HEK293T (cell line): ENCODE results near the gene MATN1.

Experiments
- CTCF ChIA-PET: fragments of 350-600 bp; formaldehyde crosslinking; extraction: SDS; loops from one replicate; lab custom pipeline; 2021; ENCODE audit warnings: antibody characterized with exemption, inconsistent platforms; lab: Yijun Ruan, JAX
- POLR2A ChIA-PET: fragments of 350-600 bp; formaldehyde crosslinking; extraction: SDS; loops from one replicate; lab custom pipeline; 2020; ENCODE audit warnings: antibody characterized with exemption, inconsistent platforms; lab: Yijun Ruan, JAX
- DNase-seq: peaks from one replicate; pipeline ENCODE4 v3.0.0; 2012; ENCODE audit warnings: mixed read lengths; ENCODE audit errors: extremely low spot score
- ARNT ChIP-seq: fragments of 450-650 bp; IDR thresholded peaks from 2 replicates; pipeline ENCODE4 v1.6.1; 2017; ENCODE audit warnings: mild to moderate bottlenecking
- BHLHE40 ChIP-seq: fragments of 450-650 bp; IDR thresholded peaks from 2 replicates; pipeline ENCODE4 v1.6.1; 2016; ENCODE audit warnings: mild to moderate bottlenecking, moderate library complexity, borderline replicate concordance
- CTBP1 ChIP-seq: fragments of 450-650 bp; IDR thresholded peaks from 2 replicates; pipeline ENCODE4 v1.6.1; 2016; ENCODE audit warnings: borderline replicate concordance
- ELF4 ChIP-seq: fragments of 450-650 bp; IDR thresholded peaks from 2 replicates; pipeline ENCODE4 v1.6.1; 2017; ENCODE audit warnings: antibody characterized with exemption
- FOXA1 ChIP-seq: fragments of 450-650 bp; IDR thresholded peaks from 2 replicates; pipeline ENCODE4 v1.6.1; 2016; ENCODE audit warnings: mild to moderate bottlenecking
- FOXK2 ChIP-seq: fragments of 450-650 bp; IDR thresholded peaks from 2 replicates; pipeline ENCODE4 v1.6.1; 2016; ENCODE audit warnings: mild to moderate bottlenecking
- FOXM1 ChIP-seq: fragments of 450-650 bp; IDR thresholded peaks from 2 replicates; pipeline ENCODE4 v1.6.1; 2017; ENCODE audit warnings: mild to moderate bottlenecking, borderline replicate concordance
- HDGF ChIP-seq: fragments of 450-650 bp; IDR thresholded peaks from 2 replicates; pipeline ENCODE4 v1.6.1; 2017; ENCODE audit warnings: antibody characterized with exemption, borderline replicate concordance
- L3MBTL2 ChIP-seq: fragments of 450-650 bp; conservative IDR thresholded peaks from 2 replicates; pipeline ENCODE4 v1.6.1; 2016; ENCODE audit warnings: mild to moderate bottlenecking
- LEF1 ChIP-seq: fragments of 450-650 bp; IDR thresholded peaks from 2 replicates; pipeline ENCODE4 v1.6.1; 2017; ENCODE audit warnings: mild to moderate bottlenecking, borderline replicate concordance
- NFRKB ChIP-seq: fragments of 450-650 bp; IDR thresholded peaks from 2 replicates; pipeline ENCODE4 v1.6.1; 2016; ENCODE audit warnings: mild to moderate bottlenecking, moderate library complexity
- PKNOX1 ChIP-seq: fragments of 450-650 bp; IDR thresholded peaks from 2 replicates; pipeline ENCODE4 v1.6.1; 2016
- SP1 ChIP-seq: fragments of 450-650 bp; IDR thresholded peaks from 2 replicates; pipeline ENCODE4 v1.6.1; 2017
- SUZ12 ChIP-seq: fragments of 450-650 bp; IDR thresholded peaks from 2 replicates; pipeline ENCODE4 v1.6.1; 2016; ENCODE audit warnings: mild to moderate bottlenecking
- TARDBP ChIP-seq: fragments of 450-650 bp; IDR thresholded peaks from 2 replicates; pipeline ENCODE4 v1.6.1; 2016
- ZNF384 ChIP-seq: fragments of 450-650 bp; IDR thresholded peaks from 2 replicates; pipeline ENCODE4 v1.6.1; 2016

MATN1 gene

GRCh38 chr1:30695439-30695841 lies 27.9 kb downstream of the MATN1 start:
- CTCF ChIA-PET = interaction anchor here (0.9 kb wide), 1 partner anchor 12 kb away, joined by 3 read pairs; no protein-coding TSS in a partner anchor
- POLR2A ChIA-PET = no interaction called here
- no peak for TF ChIP-seq ELF4
- TF ChIP-seq PKNOX1 = no peak
- no peak for TF ChIP-seq NFRKB
- TF ChIP-seq HDGF = no peak
- no peak for TF ChIP-seq SP1
- no peak for TF ChIP-seq FOXA1
- TF ChIP-seq ARNT = no peak
- no peak for TF ChIP-seq FOXM1
- no peak for TF ChIP-seq BHLHE40
- TF ChIP-seq CTBP1 = no peak
- TF ChIP-seq ZNF384 = no peak
- no peak for TF ChIP-seq FOXK2
- no peak for TF ChIP-seq L3MBTL2
- DNase-seq = no peak

GRCh38 chr1:30694280-30695175 lies 28.9 kb downstream of the MATN1 start:
- CTCF ChIA-PET = interaction anchor here (0.7 kb wide), 1 partner anchor 248 kb away, joined by 3 read pairs; no protein-coding TSS in a partner anchor
- DNase-seq = no peak
- TF ChIP-seq HDGF (no peak), FOXA1 (no peak), CTBP1 (no peak), BHLHE40 (no peak), ARNT (no peak), PKNOX1 (no peak), ELF4 (no peak), NFRKB (no peak), LEF1 (no peak), SP1 (no peak), FOXK2 (no peak), SUZ12 (no peak), ZNF384 (no peak), L3MBTL2 (no peak), TARDBP (no peak), FOXM1 (no peak)
- POLR2A ChIA-PET = no interaction called here

- POLR2A ChIA-PET = no interaction called here
- TF ChIP-seq ZNF384 = no peak
- TF ChIP-seq SUZ12 = no peak
- TF ChIP-seq L3MBTL2 = no peak
- TF ChIP-seq ELF4 = no peak
- no peak for TF ChIP-seq SP1
- TF ChIP-seq FOXA1 = no peak
- no peak for TF ChIP-seq PKNOX1
- no peak for TF ChIP-seq CTBP1
- TF ChIP-seq TARDBP = no peak
- TF ChIP-seq FOXK2 = no peak
- TF ChIP-seq FOXM1 = no peak
- TF ChIP-seq NFRKB = no peak
- TF ChIP-seq HDGF = no peak
- no peak for TF ChIP-seq BHLHE40
- no peak for TF ChIP-seq LEF1
- no peak for TF ChIP-seq ARNT
- DNase-seq = no peak
- CTCF ChIA-PET = interaction anchor here (0.7 kb wide), 1 partner anchor 247 kb away, joined by 3 read pairs; no protein-coding TSS in a partner anchor
These were observed 29.6 kb downstream of the MATN1 start for GRCh38 chr1:30693822-30694221.

- no peak for TF ChIP-seq L3MBTL2
- no peak for TF ChIP-seq SP1
- no peak for TF ChIP-seq BHLHE40
- TF ChIP-seq NFRKB = no peak
- TF ChIP-seq HDGF = no peak
- TF ChIP-seq CTBP1 = no peak
- no peak for TF ChIP-seq ZNF384
- CTCF ChIA-PET = no interaction called here
- POLR2A ChIA-PET = no interaction called here
These were observed 30.0 kb downstream of the MATN1 start for GRCh38 chr1:30693366-30693765.

GRCh38 chr1:30692948-30693301 lies 30.5 kb downstream of the MATN1 start:
- ChIA-PET POLR2A (no interaction called here), CTCF (no interaction called here)
- no peak for DNase-seq
- no peak for TF ChIP-seq ELF4

More at GRCh38 chr1:30693366-30693765, 30.0 kb downstream of the MATN1 start:
- DNase-seq = no peak
